ENCODE measurements around the gene TRAPPC2L.
"Not testable (repeated sequence)": the region's sequence is repeated elsewhere in the genome, so short reads cannot be mapped to it uniquely, and the experiment has no call there.

TRAPPC2L gene

DNA sequence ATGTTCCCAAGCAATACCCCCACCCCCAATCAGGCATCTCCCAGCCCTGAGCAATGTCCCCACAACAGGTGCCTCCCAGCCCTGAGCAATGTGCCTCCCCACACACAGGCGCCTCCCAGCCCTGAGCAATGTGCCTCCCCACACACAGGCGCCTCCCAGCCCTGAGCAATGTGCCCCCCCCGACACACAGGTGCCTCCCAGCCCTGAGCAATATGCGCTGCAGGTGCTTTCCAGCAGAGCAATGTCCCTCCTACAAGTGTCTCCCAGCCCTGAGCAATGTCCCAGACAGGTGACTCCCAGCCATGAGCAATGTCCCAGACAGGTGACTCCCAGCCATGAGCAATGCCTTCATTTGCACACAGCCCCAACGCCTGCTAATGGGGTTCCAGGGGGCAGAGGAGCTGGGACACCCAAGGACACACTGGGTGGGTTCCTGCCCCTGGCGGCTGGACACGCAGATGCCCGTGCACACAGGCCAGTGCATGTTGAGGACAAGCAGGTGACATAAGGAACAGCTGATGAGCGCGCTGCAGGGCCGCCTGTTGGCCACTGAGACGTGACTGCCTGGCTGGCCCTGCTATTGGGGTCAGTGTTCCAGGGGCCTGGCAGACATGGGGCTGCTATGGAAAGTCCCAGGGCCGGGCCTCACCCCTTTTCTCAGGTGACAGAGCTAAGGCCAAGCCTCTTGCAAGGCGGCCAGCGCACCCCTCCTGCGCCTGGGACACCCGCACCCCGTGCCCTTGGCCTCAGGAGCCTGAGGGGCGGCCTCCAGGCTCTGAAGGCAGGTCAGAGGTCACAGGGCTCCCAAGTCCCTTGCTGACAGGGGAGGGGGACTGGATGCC, 36.4 kb downstream of the TRAPPC2L start:
- no peak for DNase-seq (ENCODE audit: low read depth)

GRCh38 chr16:88894266-88894665, 37.3 kb downstream of the TRAPPC2L start:
- not testable (repeated sequence) for DNase-seq (ENCODE audit: low read depth)

- DNase-seq (ENCODE audit: low read depth), result no peak
Measured at GRCh38 chr16:88894681-88895300, 37.9 kb downstream of the TRAPPC2L start.

DNA sequence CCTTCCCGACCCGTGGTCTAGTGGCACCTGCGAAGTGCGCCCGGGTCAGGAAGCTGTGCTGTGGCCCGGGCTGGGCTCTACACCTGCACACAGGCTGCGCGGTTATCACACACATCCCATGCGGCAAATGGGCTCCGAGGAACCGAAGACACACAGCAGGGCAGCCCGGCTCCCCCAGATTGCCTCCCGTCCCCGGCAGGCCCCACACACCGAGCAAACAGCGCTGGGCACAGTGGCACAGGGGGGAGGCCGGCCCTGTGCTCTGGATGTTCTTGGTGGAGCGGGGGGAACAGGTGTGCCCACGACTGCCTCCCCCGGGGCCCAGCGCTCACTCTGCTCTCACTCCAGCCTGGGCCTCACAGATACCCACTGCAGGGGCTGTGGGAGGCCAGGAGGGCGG, 38.4 kb downstream of the TRAPPC2L start:
- DNase-seq (ENCODE audit: low read depth), result no peak

GRCh38 chr16:88896238-88897070, 39.5 kb downstream of the TRAPPC2L start:
- no peak for DNase-seq (ENCODE audit: low read depth)

GRCh38 chr16:88897696-88898425, 40.9 kb downstream of the TRAPPC2L start:
- DNase-seq (ENCODE audit: low read depth), result no peak

DNA sequence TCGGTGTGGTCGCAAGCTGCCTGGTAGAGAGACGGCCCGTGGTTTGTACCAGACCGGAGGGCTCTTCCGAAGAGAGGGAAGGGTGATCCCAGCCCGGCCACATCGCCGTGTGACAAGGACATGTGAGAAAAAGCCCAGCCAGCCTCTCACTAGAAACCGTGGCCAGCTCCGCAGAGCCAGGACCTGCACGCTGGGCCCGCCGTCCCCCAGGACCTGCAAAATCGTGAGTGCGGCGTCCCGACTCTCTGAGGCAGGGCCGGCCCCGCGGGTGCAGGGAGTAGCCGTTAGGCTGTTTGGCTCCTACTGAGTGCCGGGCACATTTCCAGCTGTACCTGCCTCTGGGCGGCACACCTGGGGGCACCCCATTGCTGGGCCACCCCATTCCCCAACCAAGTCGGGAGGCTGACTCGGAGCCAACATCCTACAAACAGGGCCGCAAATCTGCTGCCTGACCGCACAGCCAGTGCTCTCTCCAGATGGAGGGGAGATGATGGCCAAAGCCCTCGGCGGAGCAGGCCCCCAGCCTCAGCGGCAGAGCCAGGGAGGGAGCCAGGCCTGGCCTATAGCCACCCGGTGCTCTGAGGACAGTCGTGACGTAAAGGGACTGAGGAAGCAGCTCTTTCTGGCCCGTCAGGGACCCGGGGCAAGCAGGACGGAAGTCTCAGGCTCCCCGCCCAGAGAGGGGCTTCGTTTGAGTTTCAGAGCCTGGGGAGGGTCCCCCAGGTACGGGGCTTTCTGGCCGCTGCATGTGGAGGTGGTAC, 43.2 kb downstream of the TRAPPC2L start:
- DNase-seq (ENCODE audit: low read depth), result no peak

DNA sequence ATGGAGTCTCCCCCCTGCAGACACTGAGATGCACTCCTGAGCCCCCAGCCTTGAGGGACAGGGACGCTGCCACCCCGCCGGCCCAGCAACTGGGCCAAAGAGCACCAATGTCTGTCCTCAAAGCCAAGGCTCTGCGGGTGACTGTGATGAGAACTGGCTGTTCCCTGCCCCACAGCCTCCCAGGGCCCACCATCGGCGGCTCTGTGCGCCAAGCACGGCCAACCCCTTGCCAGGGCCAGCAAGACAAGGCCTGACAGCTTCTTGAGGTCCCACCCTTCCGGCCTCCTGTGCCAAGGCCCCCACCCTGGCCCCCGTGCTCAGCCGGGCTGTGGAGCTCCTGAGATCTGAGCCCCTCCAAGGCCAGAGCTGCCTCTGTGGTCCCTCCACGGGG, 43.7 kb downstream of the TRAPPC2L start:
- DNase-seq (ENCODE audit: low read depth), result no peak

- DNase-seq (ENCODE audit: low read depth), result no peak
Measured at GRCh38 chr16:88901718-88902337, 44.9 kb downstream of the TRAPPC2L start.

DNA sequence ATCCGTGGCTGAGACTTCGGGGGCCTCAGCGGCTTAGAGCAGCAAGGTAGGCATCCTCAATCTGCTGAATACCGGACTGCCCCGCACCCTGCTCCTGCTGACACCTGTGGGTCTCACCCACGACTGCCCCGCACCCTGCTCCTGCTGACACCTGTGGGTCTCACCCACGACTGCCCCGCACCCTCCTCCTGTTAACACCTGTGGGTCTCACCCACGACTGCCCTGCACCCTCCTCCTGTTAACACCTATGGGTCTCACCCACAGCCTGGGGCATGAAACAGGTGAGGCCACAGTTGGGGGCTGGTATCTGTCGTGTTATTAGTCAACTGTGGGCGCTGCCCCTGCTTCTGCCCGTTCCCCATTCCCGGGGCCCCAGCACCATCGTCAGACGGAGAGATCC, 45.8 kb downstream of the TRAPPC2L start:
- no peak for DNase-seq (ENCODE audit: low read depth)

GRCh38 chr16:88903267-88903666, 46.3 kb downstream of the TRAPPC2L start:
- DNase-seq (ENCODE audit: low read depth), result no peak

- DNase-seq (ENCODE audit: low read depth), result no peak
Measured at GRCh38 chr16:88904676-88905365, 47.9 kb downstream of the TRAPPC2L start.

GRCh38 chr16:88905563-88905962, 48.6 kb downstream of the TRAPPC2L start:
- DNase-seq (ENCODE audit: low read depth), result no peak

- no peak for DNase-seq (ENCODE audit: low read depth)
Measured at GRCh38 chr16:88906020-88906419, 49.1 kb downstream of the TRAPPC2L start.

DNA sequence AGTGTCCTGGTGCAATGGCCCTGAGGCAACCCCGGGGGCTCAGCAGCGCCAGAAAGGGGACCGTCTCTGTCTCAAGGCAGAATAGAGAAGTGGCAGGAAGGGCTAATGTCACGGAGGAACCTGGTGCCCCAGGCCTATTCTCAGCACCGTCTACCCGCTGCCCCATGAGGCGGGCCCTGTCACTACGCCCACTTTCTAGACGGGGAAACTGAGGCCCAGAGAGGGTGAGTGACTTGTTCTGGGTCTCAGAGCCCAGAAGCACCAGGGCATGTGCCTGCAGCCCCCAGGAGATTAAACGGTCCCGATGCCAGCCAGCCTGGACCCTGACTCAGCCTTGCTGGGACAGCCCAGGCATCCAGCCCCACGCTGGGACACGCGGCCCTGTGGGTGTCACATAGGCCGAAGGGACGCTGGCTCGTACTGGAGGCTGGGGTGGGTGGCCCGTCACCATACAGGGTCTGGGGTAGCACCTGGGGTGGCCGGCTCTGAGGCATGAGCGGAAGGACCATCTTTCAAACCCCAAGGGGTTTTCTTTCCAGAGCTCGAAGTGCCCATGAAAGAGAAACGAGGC, 49.7 kb downstream of the TRAPPC2L start:
- no peak for DNase-seq (ENCODE audit: low read depth)

GRCh38 chr16:88907768-88908167, 50.8 kb downstream of the TRAPPC2L start:
- DNase-seq (ENCODE audit: low read depth), result no peak

DNA sequence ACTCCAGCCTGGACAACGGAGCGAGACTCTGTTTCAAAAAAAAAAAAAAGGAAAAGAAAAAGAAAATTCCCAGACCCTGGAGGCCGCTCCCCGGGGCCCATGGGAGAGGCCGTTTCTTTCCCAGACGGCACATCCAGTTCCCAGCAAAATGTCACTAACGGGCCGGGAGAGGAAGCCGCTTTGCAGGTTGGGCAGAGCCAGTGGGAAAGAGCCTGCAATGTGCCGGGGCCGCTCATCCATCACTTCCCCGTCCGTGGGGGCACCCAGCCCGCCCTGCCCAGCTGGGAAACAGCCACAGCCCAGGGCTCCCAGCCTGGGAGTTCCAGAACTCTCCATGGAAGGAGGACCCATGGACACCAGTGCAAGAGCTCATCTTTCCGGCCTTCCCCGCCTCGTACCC, 51.4 kb downstream of the TRAPPC2L start:
- DNase-seq (ENCODE audit: low read depth), result no peak

GRCh38 chr16:88909431-88910210, 52.7 kb downstream of the TRAPPC2L start:
- DNase-seq (ENCODE audit: low read depth), result no peak

Measured in T follicular helper cell (primary cell).